ENCODE measurements around the gene DENND6B.
"Not testable (repeated sequence)": the region's sequence is repeated elsewhere in the genome, so short reads cannot be mapped to it uniquely, and the experiment has no call there.

The DENND6B gene

DNA sequence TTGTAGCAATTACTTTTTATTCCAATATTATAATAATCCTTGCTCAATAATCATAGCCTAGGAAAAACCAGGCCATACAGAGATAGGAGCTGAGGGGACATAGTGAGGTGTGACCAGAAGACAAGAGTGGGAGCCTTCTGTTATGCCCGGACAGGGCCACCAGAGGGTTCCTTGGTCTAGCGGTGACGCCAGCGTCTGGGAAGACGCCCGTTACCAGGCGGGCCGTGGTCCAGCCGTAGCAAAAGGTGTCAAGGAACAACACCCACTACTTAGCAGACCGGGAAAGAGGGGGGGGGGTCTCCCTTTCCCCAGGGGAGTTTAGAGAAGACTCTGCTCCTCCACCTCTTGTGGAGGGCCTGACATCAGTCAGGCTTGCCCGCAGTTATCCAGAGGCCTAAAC lies 53.5 kb downstream of the DENND6B start:
- not testable (repeated sequence) for DNase-seq (ENCODE audit: low spot score)

DNA sequence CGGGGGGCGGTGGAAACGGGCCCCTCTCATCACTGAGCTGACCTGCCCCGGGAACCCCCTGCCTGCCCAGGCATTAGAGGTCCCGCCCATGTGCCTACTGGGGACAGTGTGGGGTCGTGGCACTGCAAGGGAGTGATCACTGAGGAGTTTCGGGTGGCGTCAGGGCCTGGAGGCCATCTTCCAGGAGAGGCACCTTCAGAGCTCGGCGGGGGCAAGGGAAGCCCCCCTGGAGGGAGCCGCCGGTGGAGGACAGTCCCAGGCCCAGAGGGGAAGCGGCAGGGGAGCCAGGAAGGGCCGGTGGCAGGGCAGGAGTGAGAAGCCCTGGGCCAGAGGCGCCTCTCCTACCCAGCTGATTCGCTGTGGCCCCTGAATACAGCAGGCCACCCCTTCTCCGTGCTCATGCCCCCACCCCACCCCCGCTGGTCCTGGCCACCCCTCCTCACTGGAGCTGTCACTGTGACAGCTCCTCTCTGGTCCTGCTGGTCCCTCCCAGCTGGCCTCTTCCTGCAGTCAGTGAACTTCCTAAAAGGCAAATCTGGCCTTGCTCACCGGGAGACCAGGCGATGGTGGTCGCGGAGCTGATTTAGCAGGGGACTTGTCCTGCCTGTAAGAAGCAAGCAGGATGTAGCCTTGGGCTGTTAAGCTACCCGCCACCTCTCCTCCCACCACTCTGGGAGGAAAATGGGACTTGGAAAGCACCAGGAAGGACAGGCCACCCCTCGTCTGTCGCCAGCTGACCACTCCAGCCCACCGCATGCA lies 54.6 kb downstream of the DENND6B start:
- no peak for DNase-seq (ENCODE audit: low spot score)

DNA sequence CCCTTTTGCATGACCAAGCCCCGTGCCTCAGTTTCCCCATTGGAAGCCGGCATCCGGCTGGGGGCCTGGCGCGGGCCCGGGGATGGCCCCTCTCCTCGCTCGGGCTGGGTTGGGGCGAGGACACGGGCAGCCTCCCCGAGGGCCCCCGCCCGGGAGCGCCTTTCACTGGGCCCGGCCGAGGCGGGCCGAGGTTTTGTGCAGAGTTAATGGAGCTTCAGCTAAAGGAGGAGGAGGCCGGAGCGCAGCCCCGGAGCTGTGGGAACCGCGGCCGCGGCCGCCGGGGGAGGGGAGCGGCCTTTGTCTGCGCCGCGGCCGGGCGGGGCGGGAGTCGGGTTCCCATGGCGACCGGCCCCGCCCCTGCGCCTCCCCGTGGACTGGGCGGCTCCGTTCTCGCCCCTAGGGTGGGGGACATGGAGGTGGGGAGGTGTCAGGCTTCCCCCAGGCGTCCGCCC lies 55.3 kb downstream of the DENND6B start:
- DNase-seq (ENCODE audit: low spot score), result peak; percentile 48

DNA sequence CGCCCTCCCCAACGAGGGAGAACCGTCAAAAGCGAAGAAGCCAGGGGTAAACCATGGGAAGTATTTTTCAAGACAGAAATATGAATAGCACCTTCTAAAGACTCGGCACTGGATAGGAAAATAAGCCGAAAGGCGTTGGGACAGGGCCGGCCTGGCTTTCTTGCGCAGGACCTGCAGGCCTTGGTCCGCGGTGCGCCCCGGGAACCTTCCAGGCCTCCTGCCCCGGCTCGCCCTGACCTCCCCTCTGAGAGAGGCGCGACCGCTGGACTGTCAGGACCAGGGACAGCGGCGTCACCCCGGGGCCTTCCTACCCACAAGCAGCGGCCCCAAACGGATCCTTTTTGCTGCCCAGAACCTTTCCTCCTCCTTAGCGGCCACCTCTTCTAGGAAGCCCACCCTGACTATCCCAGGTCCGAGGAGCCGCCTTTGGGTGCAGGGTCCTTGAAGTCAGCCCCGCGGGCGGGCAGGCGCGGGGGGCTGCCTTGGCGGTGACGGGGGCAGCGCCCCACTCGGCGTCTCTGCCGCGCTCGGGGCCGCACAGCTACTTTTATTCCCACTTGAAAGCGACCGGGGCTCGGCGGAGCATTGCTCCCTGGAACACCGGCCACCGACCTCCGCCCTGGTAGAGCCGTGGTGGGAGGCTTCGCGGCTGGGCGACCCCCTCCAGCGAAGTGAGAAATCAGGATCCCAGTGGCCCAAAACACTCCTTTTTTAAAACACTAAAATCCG lies 56.0 kb downstream of the DENND6B start:
- peak; percentile 47 for DNase-seq (ENCODE audit: low spot score)

DNA sequence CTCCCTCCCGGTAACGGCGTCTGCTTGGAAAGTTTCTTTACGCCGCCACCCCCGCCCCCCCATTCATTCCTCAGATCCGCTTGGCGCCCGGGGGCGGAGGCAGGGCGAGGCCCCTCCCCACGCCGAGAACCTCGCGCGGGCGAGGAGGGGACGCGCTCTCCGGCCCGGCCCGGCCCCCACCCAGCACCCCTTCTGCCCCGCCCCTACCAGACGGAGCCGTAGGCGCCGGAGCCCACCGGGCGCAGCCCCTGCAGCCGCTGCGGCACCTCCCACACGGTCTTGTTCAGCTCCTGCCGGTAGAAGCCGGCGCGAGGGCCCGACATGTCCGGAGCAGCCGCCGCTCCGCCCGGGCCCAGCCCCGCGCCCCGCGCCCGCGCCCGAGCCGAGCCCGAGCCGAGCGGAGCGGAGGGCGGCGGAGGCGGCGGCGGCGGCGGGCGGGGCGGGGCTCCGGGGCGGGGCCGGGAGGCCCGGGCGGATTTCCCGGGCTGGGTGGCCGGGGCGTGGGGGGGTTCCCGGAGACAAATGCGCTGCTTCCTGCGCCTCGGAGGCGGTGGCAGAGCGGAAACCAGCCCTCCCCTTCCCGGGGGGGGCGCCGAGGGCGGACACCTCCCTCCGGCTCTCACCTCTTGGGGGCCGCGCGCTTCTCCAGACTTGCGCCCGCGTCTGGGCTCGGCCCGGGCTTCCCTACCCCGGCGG lies 56.7 kb downstream of the DENND6B start, which contains the start of gene MAPK11:
TSS of gene MAPK11 (minus strand) at position 411 of the 696 bp plus-strand sequence. CDS start at position 323, 88 bp downstream.
- DNase-seq (ENCODE audit: low spot score), result peak; percentile 82

DNA sequence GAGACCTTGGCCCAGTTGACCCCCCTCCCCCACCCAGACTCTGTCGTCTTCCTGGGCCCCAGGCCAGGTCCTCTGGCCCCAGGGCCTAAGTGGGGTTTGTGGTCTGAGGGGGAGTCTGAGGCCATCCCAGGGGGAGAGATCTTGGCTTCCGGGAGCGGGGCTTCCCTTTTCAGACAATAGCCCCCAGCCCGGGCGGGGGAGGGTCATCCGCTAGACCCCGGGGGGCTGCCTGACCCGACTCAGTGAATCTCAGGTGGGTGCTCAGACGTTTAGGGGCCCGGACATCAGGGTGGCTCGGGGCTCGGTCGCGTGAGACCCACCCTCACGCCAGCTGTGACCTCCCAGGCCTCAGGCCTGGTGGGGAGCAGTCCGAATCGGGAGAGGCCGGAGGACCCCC lies 57.2 kb downstream of the DENND6B start:
- no peak for DNase-seq (ENCODE audit: low spot score)

DNA sequence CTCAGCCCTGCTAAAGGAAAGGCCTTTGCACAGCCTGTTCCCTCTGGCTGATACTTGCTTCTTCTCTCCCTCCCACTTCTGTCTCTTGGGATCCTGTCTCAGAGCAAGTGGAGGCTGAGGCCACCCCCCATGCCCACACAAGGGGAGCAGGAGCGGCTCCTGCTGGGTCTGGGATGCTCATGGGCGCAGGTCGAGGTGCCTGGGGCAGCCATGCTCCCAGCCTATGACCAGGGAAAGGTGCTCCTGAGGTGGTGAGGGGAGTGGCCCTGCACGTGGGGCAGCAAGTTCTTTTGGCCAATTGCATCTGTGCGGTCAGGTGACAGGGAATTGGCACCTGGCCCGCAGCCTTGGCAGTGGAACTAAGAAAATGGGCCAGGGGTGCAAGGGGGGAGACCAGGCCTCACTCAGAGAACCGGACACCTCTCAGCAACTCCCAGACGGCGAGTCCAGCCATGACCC lies 58.1 kb downstream of the DENND6B start:
- no peak for DNase-seq (ENCODE audit: low spot score)

DNA sequence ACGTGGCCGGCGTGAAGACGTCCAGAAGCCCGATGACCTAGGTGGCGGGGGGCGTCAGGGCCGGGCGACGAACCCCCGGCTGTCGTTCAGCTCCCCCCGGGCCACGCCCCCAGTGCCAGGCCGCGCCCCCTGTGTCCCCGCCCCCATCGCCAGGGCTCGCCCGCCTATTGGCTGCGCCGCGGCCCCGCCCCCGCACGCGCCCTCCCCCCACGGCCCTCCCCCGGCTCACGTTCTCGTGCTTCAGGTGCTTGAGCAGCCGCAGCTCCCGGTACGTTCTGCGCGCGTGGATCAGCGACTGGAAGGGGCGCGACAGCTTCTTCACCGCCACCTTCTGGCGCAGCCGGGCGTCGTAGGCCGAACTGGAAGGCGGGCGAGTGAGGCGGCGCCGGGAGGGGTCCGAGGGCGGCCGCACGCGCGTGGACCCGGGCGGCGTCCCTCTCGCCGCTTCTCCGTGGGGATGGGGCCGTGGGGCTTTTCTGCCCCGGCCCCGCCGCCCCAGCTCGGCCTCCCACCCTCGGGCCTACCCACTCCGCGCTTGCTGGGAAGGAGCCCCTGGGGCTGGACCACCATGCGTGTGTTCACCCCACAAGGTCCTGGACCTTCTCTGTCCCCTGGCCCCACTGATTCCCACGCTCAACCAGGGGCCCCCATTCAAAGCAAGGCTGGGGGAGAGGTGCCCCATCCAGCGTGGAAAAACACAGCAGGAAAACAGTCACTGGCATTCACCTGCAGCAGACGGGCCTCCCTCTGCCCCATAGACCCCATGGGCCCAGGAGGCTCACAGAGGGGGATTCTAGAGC lies 59.0 kb downstream of the DENND6B start:
- DNase-seq (ENCODE audit: low spot score), result peak; percentile 45

DNA sequence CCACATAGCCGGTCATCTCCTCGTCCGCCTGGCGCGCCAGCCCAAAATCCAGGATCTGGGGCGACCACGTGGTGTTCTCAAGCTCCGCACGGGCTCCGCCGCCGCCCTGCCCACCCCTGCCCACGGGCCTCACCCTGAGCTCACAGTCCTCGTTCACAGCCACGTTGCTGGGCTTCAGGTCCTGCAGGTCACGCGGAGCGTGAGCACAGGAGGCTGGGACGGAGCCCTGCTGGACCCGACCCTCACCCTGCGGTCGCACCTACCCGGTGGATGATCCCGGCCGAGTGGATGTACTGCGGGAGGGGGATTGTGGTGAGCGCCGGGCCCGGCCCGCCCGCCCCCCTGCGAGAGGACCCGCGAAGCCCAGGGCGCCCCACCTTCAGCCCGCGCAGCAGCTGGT lies 59.8 kb downstream of the DENND6B start:
- DNase-seq (ENCODE audit: low spot score), result no peak

DNA sequence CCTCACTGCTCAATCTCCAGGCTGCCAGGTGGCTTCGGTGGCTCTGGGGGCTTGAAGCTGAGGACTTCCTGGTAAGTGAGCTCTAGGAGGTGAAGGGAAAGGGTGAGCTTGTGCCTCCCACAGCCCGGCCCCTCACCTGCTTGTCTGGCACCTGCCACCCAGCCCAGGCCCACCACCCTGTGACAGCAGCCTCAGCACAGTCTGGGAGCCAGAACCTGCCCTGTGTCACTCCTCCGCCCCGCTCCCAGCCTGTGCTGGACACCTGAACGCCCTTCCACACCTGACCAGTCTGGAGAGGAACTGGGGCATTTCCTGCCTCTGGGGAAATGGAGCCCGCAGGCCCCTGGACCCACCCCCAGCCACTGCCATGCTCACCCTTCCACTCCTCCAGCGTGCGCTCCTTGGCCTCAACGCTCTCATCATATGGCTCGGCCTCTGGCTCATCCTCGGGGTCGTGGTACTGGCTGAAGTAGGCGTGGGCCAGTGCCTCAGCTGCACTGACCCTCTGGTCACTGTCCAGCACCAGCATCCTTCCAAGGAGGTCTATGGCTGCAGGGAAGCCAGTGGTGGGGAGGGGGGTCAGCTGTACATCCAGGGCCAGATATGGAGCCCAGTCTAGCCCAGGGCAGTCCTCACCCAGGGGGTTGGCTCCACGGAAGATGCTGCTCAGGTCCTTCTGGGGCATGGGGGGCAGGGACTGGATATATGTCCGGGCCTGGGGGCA lies 61.7 kb downstream of the DENND6B start:
- no peak for DNase-seq (ENCODE audit: low spot score)

DNA sequence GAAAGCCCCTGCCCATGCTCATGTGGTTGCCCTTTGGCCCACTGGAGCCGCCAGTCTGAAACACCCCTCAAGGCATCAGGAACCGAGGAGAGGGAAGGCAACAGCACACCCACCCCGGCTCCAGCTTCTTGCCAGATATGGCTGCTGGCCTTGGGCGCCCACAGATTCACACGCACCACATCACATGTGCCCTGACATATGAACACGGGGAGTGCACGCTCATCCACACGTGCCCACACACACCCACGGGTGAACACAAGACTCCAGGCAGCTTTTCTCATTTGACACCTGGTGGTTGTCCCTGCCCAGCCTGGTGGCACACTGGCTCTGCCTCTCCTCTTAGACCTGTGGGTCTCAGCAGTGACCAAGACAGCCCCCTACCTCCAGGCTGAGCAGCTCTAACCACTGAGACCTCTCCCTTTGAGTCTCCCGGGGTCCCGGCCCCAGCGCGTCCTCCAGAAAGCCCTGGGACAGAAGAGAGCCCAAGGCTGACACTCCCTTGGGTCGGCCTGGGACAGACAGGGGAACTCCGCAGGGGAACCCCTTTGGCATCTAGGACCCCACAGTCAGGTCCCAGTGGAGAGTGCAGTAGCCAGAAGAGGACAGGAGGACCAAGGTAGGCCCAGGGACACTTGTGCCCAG lies 62.6 kb downstream of the DENND6B start:
- no peak for DNase-seq (ENCODE audit: low spot score)

DNA sequence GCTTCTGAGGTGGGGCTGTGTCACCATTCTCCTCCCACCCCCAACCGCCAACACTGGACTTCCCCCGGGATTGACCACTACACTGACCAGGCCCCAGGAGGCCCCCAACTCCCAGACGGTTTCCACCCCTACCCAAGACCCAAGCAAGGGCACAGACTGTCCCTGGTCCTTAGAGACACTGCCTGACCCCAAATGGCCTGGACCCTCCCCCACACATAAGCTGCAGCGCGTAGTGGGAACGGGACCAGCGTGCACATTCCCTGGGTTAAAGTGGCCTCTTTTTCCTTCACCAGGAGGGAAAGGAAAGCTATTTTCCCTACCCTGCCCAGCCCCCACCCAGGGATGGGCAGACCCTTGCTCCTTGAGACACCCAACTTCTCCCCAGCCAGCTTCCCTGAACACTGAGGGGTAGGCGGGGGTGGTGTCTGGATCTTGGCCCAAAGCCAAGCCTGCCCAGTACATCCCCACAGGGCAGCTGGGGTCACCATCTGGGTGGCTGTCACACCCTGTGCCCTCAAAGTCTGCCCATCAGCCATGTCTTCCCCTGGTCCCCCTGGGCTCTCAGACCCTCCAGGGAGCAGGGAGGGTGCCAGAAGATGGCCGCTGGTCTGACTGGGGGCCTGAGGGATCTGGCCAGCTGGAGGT lies 63.7 kb downstream of the DENND6B start:
- DNase-seq (ENCODE audit: low spot score), result no peak

DNA sequence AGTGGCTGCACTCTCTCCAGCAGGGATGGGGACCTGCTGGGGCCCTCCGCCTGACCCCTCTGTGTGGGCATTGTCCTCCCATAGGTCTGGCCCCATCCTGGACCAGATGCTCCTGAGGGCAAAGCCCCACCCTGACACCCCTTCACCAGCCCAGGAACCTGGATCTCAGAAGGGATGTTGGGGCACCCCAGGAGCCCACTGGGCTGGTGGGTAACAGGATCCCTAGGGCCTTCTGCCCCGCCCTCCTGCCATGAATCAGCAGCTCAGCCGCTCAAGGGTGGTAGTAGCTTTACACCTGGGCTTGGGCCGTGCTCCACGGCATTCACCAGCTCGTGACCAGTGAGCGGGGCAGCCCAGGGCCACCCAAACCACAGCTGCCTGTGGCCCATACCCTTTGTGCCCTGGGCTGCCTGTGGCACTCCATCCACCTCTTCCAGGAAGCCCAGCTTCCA lies 64.3 kb downstream of the DENND6B start:
- DNase-seq (ENCODE audit: low spot score), result no peak

DNA sequence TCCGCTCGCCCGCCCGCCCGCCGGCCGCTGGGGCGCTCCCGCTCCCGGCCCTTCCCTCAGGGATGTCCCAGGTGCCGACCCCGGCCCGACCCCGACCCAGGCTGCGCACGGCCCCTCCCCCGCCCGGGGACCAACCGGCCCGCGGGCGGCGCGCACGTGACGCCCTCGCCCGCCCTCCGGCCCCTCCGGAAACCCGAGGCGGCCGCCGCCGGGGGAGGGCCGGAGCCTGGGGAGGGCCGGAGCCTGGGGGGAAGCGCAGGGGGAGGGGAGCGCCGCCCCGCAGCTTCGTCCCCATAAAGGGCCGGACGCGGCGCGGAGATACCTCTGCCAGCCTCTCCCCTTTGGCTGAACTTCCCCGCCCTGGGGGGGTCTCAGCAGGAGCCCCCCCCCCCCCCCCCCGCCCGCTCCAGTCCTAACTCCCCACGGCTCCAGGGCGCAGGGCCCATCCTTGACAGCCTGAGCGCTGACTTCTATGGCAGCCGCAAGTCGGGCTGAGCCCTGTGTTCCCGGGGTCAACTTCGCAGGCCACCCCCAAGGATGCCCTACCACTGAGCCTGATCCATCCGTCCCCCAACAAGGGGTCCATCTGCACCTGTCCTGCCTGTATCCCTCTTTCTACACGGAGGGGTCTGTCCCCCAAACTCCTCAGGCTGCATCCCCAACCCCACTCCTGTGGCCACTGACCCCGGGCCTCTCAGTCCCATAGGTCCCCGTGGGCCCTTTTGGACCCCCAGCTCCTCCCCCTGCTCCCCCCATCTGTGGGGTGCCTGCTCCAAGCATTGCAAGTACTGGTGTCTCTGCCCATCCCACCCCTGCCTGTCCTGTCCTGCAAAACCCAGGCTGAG lies 65.0 kb downstream of the DENND6B start, which contains the start of gene MAPK12:
TSS of gene MAPK12 (minus strand) at position 69 of the 845 bp plus-strand sequence. CDS start 174 bp downstream, outside the sequence.
- DNase-seq (ENCODE audit: low spot score), result no peak

DNA sequence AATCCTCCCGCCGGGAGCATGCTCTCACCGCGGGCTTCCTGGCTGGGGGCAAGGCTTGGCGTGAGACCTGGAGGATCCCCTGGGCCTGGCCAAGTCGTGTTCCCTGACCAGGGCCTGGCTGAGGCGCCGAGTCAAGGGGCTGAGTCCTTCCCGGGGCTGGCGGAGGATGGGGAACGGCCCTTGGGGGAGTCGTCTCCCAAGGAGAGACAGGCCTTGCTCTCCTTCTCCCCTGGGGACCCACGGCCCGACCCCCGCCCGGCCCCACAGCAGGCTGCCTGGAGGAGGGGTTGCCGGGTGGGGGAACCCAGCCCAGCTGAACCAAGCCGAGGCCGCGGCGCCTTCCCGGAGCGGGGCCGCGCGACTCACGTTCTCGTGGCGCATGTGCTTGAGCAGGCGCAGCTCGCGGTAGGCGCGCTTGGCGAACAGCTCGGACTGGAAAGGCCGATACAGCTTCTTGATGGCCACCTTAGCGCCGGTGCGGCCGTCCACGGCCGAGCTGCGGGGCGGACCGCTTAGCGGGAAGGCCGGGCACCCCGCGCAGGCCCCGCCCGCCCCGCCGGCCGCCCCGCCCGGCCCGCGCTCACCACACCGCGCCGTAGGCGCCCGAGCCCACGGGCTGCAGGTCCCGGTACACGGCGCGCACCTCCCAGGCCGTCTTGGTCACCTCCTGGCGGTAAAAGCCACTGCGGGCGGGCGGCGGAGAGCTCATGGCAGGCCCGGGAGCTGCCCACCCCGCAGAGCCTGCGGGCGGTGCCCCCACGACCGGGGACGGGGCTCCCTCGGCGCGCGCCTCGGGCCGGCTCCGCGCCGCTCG lies 65.8 kb downstream of the DENND6B start:
- no peak for DNase-seq (ENCODE audit: low spot score)

DNA sequence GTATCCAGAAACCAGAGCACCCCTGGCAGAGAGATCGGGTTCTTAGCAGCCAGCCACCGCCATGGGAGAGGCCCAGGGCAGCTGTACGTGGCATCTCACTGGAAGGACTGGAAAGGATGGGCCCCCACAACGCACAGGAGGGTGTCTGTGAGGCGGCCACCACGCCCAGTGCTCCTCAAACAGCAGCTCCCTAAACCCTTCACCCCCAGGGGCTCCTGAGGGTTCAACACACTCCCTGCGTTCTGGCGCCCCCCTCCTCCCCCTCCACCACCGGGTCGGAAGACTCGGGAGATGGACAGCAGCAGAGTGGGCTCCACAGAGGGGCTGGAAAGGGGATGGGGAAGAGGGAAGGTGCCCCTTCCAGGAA lies 66.4 kb downstream of the DENND6B start:
- DNase-seq (ENCODE audit: low spot score), result no peak

DNA sequence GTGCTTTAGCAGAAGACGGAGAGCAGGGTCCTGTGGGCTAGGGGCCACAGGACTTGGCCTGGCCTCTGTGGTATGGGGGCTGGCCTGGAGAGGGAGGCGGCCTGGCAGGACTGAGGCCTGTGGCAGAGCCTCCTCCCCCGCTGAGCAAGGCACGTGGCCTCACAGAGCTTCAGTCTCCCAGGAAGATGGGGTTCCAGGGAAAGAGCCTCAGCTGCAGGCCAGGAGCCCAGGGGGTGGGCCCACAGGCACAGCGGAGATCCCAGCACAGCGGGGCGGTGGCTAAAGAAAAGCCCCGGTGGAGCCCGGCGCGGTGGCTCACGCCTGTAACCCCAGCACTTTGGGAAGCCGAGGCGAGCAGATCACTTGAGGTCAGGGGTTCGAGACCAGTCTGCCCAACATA lies 67.5 kb downstream of the DENND6B start:
- DNase-seq (ENCODE audit: low spot score), result no peak
